Suprapubic skin (tissue), 4 donors: ENCODE measurements around the gene API5.
A peak's percentile ranks its signal among the peaks of the same experiment; 100 is the strongest.

Source experiments
- CTCF ChIP-seq, 2 donors: fragments of 200-600 bp in 1 of 2; fragments of 450-650 bp in 1 of 2; sonication (generic) in 1 of 2; IDR thresholded peaks; one replicate each; pipeline ENCODE4 v1.5.1; 2016 to 2019; ENCODE audit warnings: antibody characterized with exemption in 2 of 2, mild to moderate bottlenecking in 1 of 2, moderate library complexity in 1 of 2
- POLR2A ChIP-seq, 2 donors: fragments of 450-650 bp; IDR thresholded peaks; one replicate each; pipeline ENCODE4 v1.6.1; 2017; ENCODE audit warnings: antibody characterized with exemption in 2 of 2, mild to moderate bottlenecking in 2 of 2, moderate library complexity in 2 of 2
- POLR2AphosphoS5 ChIP-seq, 3 donors: sonication (generic); formaldehyde crosslinking; IDR thresholded peaks; one replicate each; pipeline ENCODE4 v1.6.1; 2017; ENCODE audit warnings: antibody characterized with exemption in 3 of 3

- TF ChIP-seq POLR2A (IDR thresholded peaks at IDR 0.05) (peak in 1 of 2 donors; percentile 60), CTCF (IDR thresholded peaks at IDR 0.05) (peak; percentile 24 to 81), POLR2AphosphoS5 (IDR thresholded peaks at IDR 0.05) (peak in 2 of 3 donors; percentile 27 to 72)
These were observed at the start of gene API5 for GRCh38 chr11:43311791-43312607.
